CD14-positive monocyte (primary cell): ENCODE data around the gene EPHA8. TPM values are rescaled to one million over a fixed set of nuclear protein-coding genes. Genes with fewer than 3 reads are reported as not detected.
A peak's percentile ranks its signal among the peaks of the same experiment; 100 is the strongest.

Experiments
- DNase-seq, 3 donors: peaks; one replicate each; pipeline ENCODE4 v3.0.0-alpha.2; 2011 to 2022
- H2AFZ ChIP-seq: 2 replicates; pipeline ENCODE4 v1.6.0; 2012; ENCODE audit warnings: mild to moderate bottlenecking, low read depth, low read length, inconsistent platforms; ENCODE audit not compliant: insufficient read depth, poor library complexity, severe bottlenecking
- H3K27ac ChIP-seq, 2 donors: 1 replicate in 1 of 2; 2 replicates in 1 of 2; pipeline ENCODE4 v1.5.1; 2012 to 2013; ENCODE audit warnings: low read length in 2 of 2, control low read depth in 1 of 2, inconsistent platforms in 1 of 2, low read depth in 1 of 2, mild to moderate bottlenecking in 1 of 2
- H3K27me3 ChIP-seq, 2 donors: one replicate each; pipeline versions ENCODE4 v1.6.0 to v1.6.1; 2011 to 2013; ENCODE audit warnings: low read length in 2 of 2; ENCODE audit not compliant: control insufficient read depth in 2 of 2, insufficient read depth in 2 of 2
- H3K36me3 ChIP-seq, 2 donors: replicated peaks in 1 of 2; 1 replicate in 1 of 2; 2 replicates in 1 of 2; pipeline versions ENCODE4 v1.5.1 to v1.6.1; 2012 to 2013; ENCODE audit warnings: low read length in 2 of 2, control low read depth in 1 of 2, inconsistent platforms in 1 of 2, mild to moderate bottlenecking in 1 of 2; ENCODE audit not compliant: insufficient read depth in 2 of 2, control insufficient read depth in 1 of 2
- H3K4me1 ChIP-seq, 2 donors: 1 replicate in 1 of 2; 2 replicates in 1 of 2; pipeline versions ENCODE4 v1.5.1 to v1.6.1; 2012 to 2013; ENCODE audit warnings: low read length in 2 of 2, control low read depth in 1 of 2, inconsistent platforms in 1 of 2, mild to moderate bottlenecking in 1 of 2, moderate library complexity in 1 of 2; ENCODE audit not compliant: insufficient read depth in 2 of 2, control insufficient read depth in 1 of 2
- H3K4me2 ChIP-seq: replicated peaks from 2 replicates; pipeline ENCODE3; 2012; ENCODE audit warnings: low read length, moderate library complexity, mild to moderate bottlenecking; ENCODE audit not compliant: poor library complexity, severe bottlenecking; ENCODE audit errors: extremely low read depth
- H3K4me3 ChIP-seq, 3 experiments: fragments of 200-600 bp in 1 of 3; sonication (generic) in 1 of 3; replicated peaks in 1 of 3; 1 replicate in 2 of 3; 2 replicates in 1 of 3; pipeline ENCODE4 v1.5.1; 2011 to 2013; ENCODE audit warnings: low read length in 3 of 3, mild to moderate bottlenecking in 3 of 3, control low read depth in 2 of 3, low read depth in 2 of 3, inconsistent platforms in 1 of 3, moderate library complexity in 1 of 3
- H3K79me2 ChIP-seq: 2 replicates; pipeline ENCODE4 v1.6.0; 2012; ENCODE audit warnings: mild to moderate bottlenecking, control low read depth, inconsistent platforms, low read length, moderate library complexity; ENCODE audit not compliant: insufficient read depth
- H3K9ac ChIP-seq: 2 replicates; pipeline ENCODE4 v1.6.0; 2017; ENCODE audit warnings: low read length, mild to moderate bottlenecking; ENCODE audit not compliant: insufficient read depth, poor library complexity, severe bottlenecking
- H3K9me3 ChIP-seq, 2 donors: replicated peaks in 1 of 2; 1 replicate in 1 of 2; 2 replicates in 1 of 2; pipeline versions ENCODE4 v1.5.1 to v1.6.1; 2012 to 2013; ENCODE audit warnings: low read length in 2 of 2, control low read depth in 1 of 2; ENCODE audit not compliant: control insufficient read depth in 1 of 2, insufficient read depth in 1 of 2
- H4K20me1 ChIP-seq: 2 replicates; pipeline ENCODE4 v1.6.0; 2012; ENCODE audit warnings: mild to moderate bottlenecking, low read length, control low read depth, moderate library complexity; ENCODE audit not compliant: insufficient read depth
- H3K27ac Mint-ChIP-seq, 7 donors: one replicate each; pipeline ENCODE4 v1.8.0; 2020; ENCODE audit warnings: mild to moderate bottlenecking in 7 of 7, mixed read lengths in 7 of 7, moderate library complexity in 6 of 7, inconsistent platforms in 2 of 7
- H3K27me3 Mint-ChIP-seq, 3 donors: one replicate each; pipeline ENCODE4 v1.8.0; 2021 to 2022; ENCODE audit warnings: low read depth in 3 of 3, mild to moderate bottlenecking in 3 of 3, mixed read lengths in 3 of 3, moderate library complexity in 3 of 3, inconsistent platforms in 1 of 3
- H3K36me3 Mint-ChIP-seq, 2 donors: one replicate each; pipeline ENCODE4 v1.8.0; 2020; ENCODE audit warnings: mixed read lengths in 2 of 2, inconsistent platforms in 1 of 2, mild to moderate bottlenecking in 1 of 2
- H3K4me1 Mint-ChIP-seq: one replicate; pipeline ENCODE4 v1.8.0; 2020; ENCODE audit warnings: mild to moderate bottlenecking, mixed read lengths
- H3K4me3 Mint-ChIP-seq, 2 donors: one replicate each; pipeline ENCODE4 v1.8.0; 2020; ENCODE audit warnings: mild to moderate bottlenecking in 2 of 2, mixed read lengths in 2 of 2, moderate library complexity in 1 of 2
- H3K9me3 Mint-ChIP-seq, 7 donors: one replicate each; pipeline ENCODE4 v1.8.0; 2020 to 2022; ENCODE audit warnings: mixed read lengths in 7 of 7, mild to moderate bottlenecking in 6 of 7, moderate library complexity in 6 of 7, inconsistent platforms in 2 of 7
- WGBS: methylation state at CpG from one replicate; pipeline ENCODE4 v1.1.5; 2013; ENCODE audit warnings: missing lambda C conversion rate; ENCODE audit not compliant: insufficient coverage; 5-methylcytosine and 5-hydroxymethylcytosine counted together
- intact Hi-C, 2 donors: fragments of 100-400 bp; cut with micrococcal nuclease; formaldehyde crosslinking; loops; one replicate each; pipeline versions ENCODE4 v1.15.0 to v1.15.1; 2023
- polyA plus RNA-seq, 3 donors: library from polyadenylated mRNA; depleted of rRNA in 1 of 3; unstranded in 2 of 3; stranded (reverse) in 1 of 3; fragments of 300-500 nt in 2 of 3; fragments of >200 nt in 1 of 3; fragmentation: Illumina TruSeq in 2 of 3; gene quantifications; 1 replicate in 2 of 3; 2 replicates in 1 of 3; pipeline ENCODE4 v1.2.3, GENCODE V29; 2012 to 2021
- TF ChIP-seq, protein P1 (sequence below): fragments of 200-600 bp; IDR thresholded peaks from one replicate; pipeline ENCODE4 v1.8.0; 2022; ENCODE audit warnings: antibody characterized with exemption, mild to moderate bottlenecking

The EPHA8 gene
- polyA plus RNA-seq, 3 donors: 0.04 TPM; not detected in 2

DNA sequence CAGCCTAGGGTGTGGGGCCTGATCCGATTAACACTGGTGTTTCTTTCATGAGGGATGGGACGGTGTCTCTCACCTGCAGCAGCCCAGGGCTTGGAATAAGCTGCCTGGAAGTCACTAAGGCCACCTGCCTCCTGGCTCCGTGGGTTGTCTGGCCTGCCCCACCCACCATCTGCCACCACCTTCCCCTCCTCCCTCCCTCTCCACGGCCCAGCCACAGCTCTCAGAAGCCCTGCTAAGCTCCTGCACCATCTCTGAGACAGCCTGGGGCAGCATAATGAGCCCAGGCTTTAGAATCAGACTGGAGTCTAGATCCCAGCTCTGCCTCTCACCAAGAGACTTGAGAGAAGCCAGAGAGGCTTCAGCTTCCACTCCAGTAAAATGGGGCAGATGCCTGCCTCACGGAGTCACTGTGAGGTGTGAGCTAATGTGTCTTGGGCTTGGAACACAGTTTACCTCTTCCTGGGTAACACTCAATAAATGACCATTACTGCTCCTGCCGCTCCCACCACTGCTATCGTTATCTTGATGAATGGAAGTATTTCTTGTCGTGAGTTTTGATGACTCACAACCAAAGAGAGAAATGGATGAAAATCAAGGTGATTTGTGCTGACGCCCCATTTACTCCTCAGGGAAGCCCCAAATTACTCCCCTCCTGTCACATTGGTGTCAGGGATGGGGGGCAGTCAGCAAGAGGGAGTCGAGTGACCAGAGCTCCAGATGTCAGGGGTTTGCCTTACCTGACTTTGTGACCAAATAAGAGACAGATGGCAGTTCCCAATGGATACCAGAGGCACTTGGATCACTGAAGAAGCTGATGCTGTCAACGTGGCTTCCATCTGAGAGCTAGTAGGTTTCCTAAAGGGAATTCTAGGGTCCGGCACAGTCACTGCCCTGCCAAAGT is 49.6 kb downstream of the EPHA8 start:
- WGBS: 42% methylated on average over 6 of the region's 12 CpGs
- H3K27ac ChIP-seq: no peak overlapping the region
- H3K4me3 Mint-ChIP-seq: no peak overlapping the region
- no peaks in the 10 kb centered on the region for H3K36me3 Mint-ChIP-seq
- no peaks in the 10 kb centered on the region for H4K20me1 ChIP-seq
- DNase-seq: no peak
- no peak overlapping the region for H3K9ac ChIP-seq
- no peaks in the 10 kb centered on the region for H3K9me3 ChIP-seq
- H3K4me3 ChIP-seq: no peak overlapping the region
- no peak overlapping the region for H3K4me2 ChIP-seq
- no peaks in the 10 kb centered on the region for H3K9me3 Mint-ChIP-seq
- H3K27ac Mint-ChIP-seq: peak overlapping the region in 1 of 7 donors; percentile 62
- TF ChIP-seq, protein P1, sequence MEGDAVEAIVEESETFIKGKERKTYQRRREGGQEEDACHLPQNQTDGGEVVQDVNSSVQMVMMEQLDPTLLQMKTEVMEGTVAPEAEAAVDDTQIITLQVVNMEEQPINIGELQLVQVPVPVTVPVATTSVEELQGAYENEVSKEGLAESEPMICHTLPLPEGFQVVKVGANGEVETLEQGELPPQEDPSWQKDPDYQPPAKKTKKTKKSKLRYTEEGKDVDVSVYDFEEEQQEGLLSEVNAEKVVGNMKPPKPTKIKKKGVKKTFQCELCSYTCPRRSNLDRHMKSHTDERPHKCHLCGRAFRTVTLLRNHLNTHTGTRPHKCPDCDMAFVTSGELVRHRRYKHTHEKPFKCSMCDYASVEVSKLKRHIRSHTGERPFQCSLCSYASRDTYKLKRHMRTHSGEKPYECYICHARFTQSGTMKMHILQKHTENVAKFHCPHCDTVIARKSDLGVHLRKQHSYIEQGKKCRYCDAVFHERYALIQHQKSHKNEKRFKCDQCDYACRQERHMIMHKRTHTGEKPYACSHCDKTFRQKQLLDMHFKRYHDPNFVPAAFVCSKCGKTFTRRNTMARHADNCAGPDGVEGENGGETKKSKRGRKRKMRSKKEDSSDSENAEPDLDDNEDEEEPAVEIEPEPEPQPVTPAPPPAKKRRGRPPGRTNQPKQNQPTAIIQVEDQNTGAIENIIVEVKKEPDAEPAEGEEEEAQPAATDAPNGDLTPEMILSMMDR: no peak
- H3K27me3 Mint-ChIP-seq: peaks cover 12 to 24% (median 22%) of the 10 kb centered on the region in 3 donors
- H3K4me1 ChIP-seq: no peaks in the 10 kb centered on the region
- H3K79me2 ChIP-seq: no peaks in the 10 kb centered on the region
- intact Hi-C loops: no loop called here
- no peaks in the 10 kb centered on the region for H3K4me1 Mint-ChIP-seq
- no peaks in the 10 kb centered on the region for H3K36me3 ChIP-seq
- H2AFZ ChIP-seq: no peak overlapping the region
- H3K27me3 ChIP-seq: peaks cover 0 to 4% of the 10 kb centered on the region in 2 donors

DNA sequence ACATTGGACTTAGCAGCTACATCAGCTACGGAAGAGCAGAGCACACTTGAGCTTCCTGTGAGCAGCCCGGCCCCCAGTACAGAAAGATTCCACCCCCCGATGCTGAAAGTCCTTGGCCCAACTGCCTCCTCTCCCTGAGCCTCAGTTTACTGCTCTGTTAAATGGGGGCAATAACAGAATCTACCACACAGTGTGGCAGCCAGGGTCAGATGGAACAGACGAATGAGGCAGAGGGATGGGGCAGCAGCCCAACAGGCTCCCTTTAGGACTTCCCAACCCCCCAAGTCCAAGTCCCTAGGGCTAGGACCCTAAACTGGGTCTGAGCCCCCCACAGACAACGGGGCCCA is 50.3 kb downstream of the EPHA8 start:
- intact Hi-C loops: no loop called here
- no peak overlapping the region for H3K9ac ChIP-seq
- Mint-ChIP-seq H3K27me3 (peaks cover 12 to 24% (median 21%) of the 10 kb centered on the region in 3 donors), H3K9me3 (no peaks in the 10 kb centered on the region), H3K4me3 (no peak overlapping the region), H3K4me1 (no peaks in the 10 kb centered on the region), H3K36me3 (no peaks in the 10 kb centered on the region), H3K27ac (no peak overlapping the region)
- no peak overlapping the region for H3K27ac ChIP-seq
- WGBS: 89% methylated on average over 3 of the region's 5 CpGs
- H3K4me1 ChIP-seq: no peaks in the 10 kb centered on the region
- no peak overlapping the region for H3K4me2 ChIP-seq
- TF ChIP-seq, protein P1: no peak
- no peaks in the 10 kb centered on the region for H3K79me2 ChIP-seq
- no peaks in the 10 kb centered on the region for H3K9me3 ChIP-seq
- H2AFZ ChIP-seq: no peak overlapping the region
- no peak for DNase-seq
- no peak overlapping the region for H3K4me3 ChIP-seq
- H4K20me1 ChIP-seq: no peaks in the 10 kb centered on the region
- H3K36me3 ChIP-seq: no peaks in the 10 kb centered on the region
- H3K27me3 ChIP-seq: peaks cover 0 to 7% of the 10 kb centered on the region in 2 donors
